PC-3 (cell line): ENCODE results near the gene ADGRL3. TPM values are rescaled to one million over a fixed set of nuclear protein-coding genes. Genes with fewer than 3 reads are reported as not detected.

Experiments
- ATAC-seq: fragments of 200-7000 bp; cut with Tn5 transposase; 2 replicates; pipeline ENCODE4 v1.9.1; 2020; ENCODE audit warnings: mild to moderate bottlenecking, moderate library complexity
- BruUV-seq: library from RNA; stranded (reverse); fragments of 400-500 nt; replicated peaks from 2 replicates; lab custom pipeline; 2021; lab: Mats Ljungman, UMichigan
- CTCF ChIA-PET: fragments of 300-600 bp; sonication (Branson Sonifier 250); formaldehyde crosslinking; loops from one replicate; lab custom pipeline; 2022; ENCODE audit warnings: antibody characterized with exemption; lab: Charles Lee
- POLR2A ChIA-PET: fragments of 300-600 bp; sonication (Branson Sonifier 250); formaldehyde crosslinking; loops from one replicate; lab custom pipeline; 2022; ENCODE audit warnings: antibody characterized with exemption; ENCODE audit not compliant: unreplicated experiment; lab: Charles Lee
- DNase-seq: peaks from one replicate; pipeline ENCODE4 v3.0.0-alpha.2; 2015
- H2AFZ ChIP-seq: fragments of 300-600 bp; sonication (generic); 2 replicates; pipeline ENCODE4 v1.6.0; 2016; ENCODE audit warnings: antibody characterized with exemption, low read length
- H3F3A ChIP-seq: fragments of 300-600 bp; sonication (generic); one replicate; pipeline ENCODE4 v1.6.0; 2017; ENCODE audit warnings: antibody characterized with exemption, low read length, control low read depth, mild to moderate bottlenecking; ENCODE audit not compliant: unreplicated experiment
- H3K27ac ChIP-seq: fragments of 300-600 bp; sonication (generic); 2 replicates; pipeline ENCODE4 v1.5.1; 2016; ENCODE audit warnings: mild to moderate bottlenecking, low read length
- H3K27me3 ChIP-seq: fragments of 300-600 bp; sonication (generic); 2 replicates; pipeline ENCODE4 v1.6.1; 2016; ENCODE audit warnings: low read length, mixed read lengths
- H3K36me3 ChIP-seq: fragments of 300-600 bp; sonication (generic); 2 replicates; pipeline ENCODE4 v1.6.1; 2016; ENCODE audit warnings: low read depth, mixed run types, low read length, mixed read lengths
- H3K4me1 ChIP-seq: fragments of 300-600 bp; sonication (generic); 2 replicates; pipeline ENCODE4 v1.5.1; 2016; ENCODE audit warnings: low read length; ENCODE audit not compliant: insufficient read depth
- H3K4me2 ChIP-seq: fragments of 300-600 bp; sonication (generic); 2 replicates; pipeline ENCODE4 v1.6.0; 2016; ENCODE audit warnings: low read length
- H3K4me3 ChIP-seq: fragments of 300-600 bp; sonication (generic); 2 replicates; pipeline ENCODE4 v1.5.1; 2016; ENCODE audit warnings: mild to moderate bottlenecking, low read length, mixed read lengths
- H3K79me2 ChIP-seq: fragments of 300-600 bp; sonication (generic); 2 replicates; pipeline ENCODE4 v1.6.1; 2017; ENCODE audit warnings: low read length, mixed read lengths
- H3K9ac ChIP-seq: fragments of 300-600 bp; sonication (generic); 2 replicates; pipeline ENCODE4 v1.6.0; 2016; ENCODE audit warnings: mild to moderate bottlenecking, low read length
- H3K9me2 ChIP-seq: fragments of 300-600 bp; sonication (generic); replicated peaks from 2 replicates; pipeline ENCODE4 v1.6.1; 2016; ENCODE audit warnings: mixed run types, low read length, mixed read lengths
- H3K9me3 ChIP-seq: fragments of 300-600 bp; sonication (generic); 2 replicates; pipeline ENCODE4 v1.6.1; 2016; ENCODE audit warnings: low read length, mixed read lengths
- H4K20me1 ChIP-seq: fragments of 300-600 bp; sonication (generic); 2 replicates; pipeline ENCODE4 v1.6.1; 2016; ENCODE audit warnings: low read length, mixed read lengths
- EZH2 ChIP-seq: fragments of 300-600 bp; sonication (generic); IDR thresholded peaks from one replicate; pipeline ENCODE4 v1.6.1; 2017; ENCODE audit warnings: antibody characterized with exemption, mild to moderate bottlenecking, low read length; ENCODE audit not compliant: unreplicated experiment
- EZH2phosphoT487 ChIP-seq: fragments of 300-600 bp; sonication (generic); IDR thresholded peaks from 2 replicates; pipeline ENCODE4 v1.6.1; 2018; ENCODE audit warnings: mild to moderate bottlenecking, antibody characterized with exemption, low read length, borderline replicate concordance
- intact Hi-C: fragments of 100-400 bp; cut with micrococcal nuclease; formaldehyde crosslinking; loops from 2 replicates; pipeline ENCODE4 v1.9.0; 2023
- total RNA-seq: library from RNA; depleted of rRNA; stranded (reverse); fragments of >200 nt; gene quantifications from 2 replicates; pipeline ENCODE4 v1.2.3, GENCODE V29; 2014
- TF ChIP-seq, protein P1 (sequence below): fragments of 300-600 bp; sonication (generic); conservative IDR thresholded peaks from 2 replicates; pipeline ENCODE4 v1.5.1; 2017; ENCODE audit warnings: antibody characterized with exemption, low read depth, mild to moderate bottlenecking, low read length

Gene ADGRL3
- total RNA-seq, 1 experiment from 2014 or later = 0.66 TPM

GRCh38 chr4:61373901-61374440 lies 173.8 kb downstream of the ADGRL3 start:
- H3K9me3 ChIP-seq = no peaks in the 10 kb centered on the region
- H3K9ac ChIP-seq = no peak overlapping the region
- POLR2A ChIA-PET = no interaction called here
- H3K4me1 ChIP-seq = peaks cover 24% of the 10 kb centered on the region
- no peak overlapping the region for H3K4me3 ChIP-seq
- TF ChIP-seq EZH2phosphoT487 (no peak), EZH2 (no peak)
- TF ChIP-seq, protein P1, sequence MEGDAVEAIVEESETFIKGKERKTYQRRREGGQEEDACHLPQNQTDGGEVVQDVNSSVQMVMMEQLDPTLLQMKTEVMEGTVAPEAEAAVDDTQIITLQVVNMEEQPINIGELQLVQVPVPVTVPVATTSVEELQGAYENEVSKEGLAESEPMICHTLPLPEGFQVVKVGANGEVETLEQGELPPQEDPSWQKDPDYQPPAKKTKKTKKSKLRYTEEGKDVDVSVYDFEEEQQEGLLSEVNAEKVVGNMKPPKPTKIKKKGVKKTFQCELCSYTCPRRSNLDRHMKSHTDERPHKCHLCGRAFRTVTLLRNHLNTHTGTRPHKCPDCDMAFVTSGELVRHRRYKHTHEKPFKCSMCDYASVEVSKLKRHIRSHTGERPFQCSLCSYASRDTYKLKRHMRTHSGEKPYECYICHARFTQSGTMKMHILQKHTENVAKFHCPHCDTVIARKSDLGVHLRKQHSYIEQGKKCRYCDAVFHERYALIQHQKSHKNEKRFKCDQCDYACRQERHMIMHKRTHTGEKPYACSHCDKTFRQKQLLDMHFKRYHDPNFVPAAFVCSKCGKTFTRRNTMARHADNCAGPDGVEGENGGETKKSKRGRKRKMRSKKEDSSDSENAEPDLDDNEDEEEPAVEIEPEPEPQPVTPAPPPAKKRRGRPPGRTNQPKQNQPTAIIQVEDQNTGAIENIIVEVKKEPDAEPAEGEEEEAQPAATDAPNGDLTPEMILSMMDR = no peak
- no peaks in the 10 kb centered on the region for H3K27me3 ChIP-seq
- CTCF ChIA-PET = no interaction called here
- no peaks in the 10 kb centered on the region for H3K36me3 ChIP-seq
- BruUV-seq = no TSS peak
- peaks cover 6% of the 10 kb centered on the region for H3F3A ChIP-seq
- DNase-seq (peak; percentile 81), ATAC-seq (peak; percentile 64)
- H3K4me2 ChIP-seq = peak overlapping the region; percentile 61
- intact Hi-C loops = loop anchor here (10.0 kb wide), 1 partner anchor 91 kb away; no protein-coding TSS in a partner anchor
- no peaks in the 10 kb centered on the region for H3K9me2 ChIP-seq
- H3K79me2 ChIP-seq = no peaks in the 10 kb centered on the region
- H3K27ac ChIP-seq = peak overlapping the region; percentile 7; the same call in 1 of the 2 replicates
- peak overlapping the region; percentile 1; the same call in 1 of the 2 replicates for H2AFZ ChIP-seq
- H4K20me1 ChIP-seq = no peaks in the 10 kb centered on the region

- Histone ChIP-seq H3K4me1 (peaks cover 24% of the 10 kb centered on the region), H3K4me2 (peak overlapping the region; percentile 61)
- POLR2A ChIA-PET = interaction anchor here (0.7 kb wide), 1 partner anchor 382 kb away, joined by 3 read pairs; no protein-coding TSS in a partner anchor
Observed at GRCh38 chr4:61374447-61374891, 174.3 kb downstream of the ADGRL3 start.

More at GRCh38 chr4:61374447-61374891, 174.3 kb downstream of the ADGRL3 start:
- Histone ChIP-seq H3K36me3 (no peaks in the 10 kb centered on the region), H3K9me3 (no peaks in the 10 kb centered on the region), H3K27ac (peak overlapping the region; percentile 7; the same call in 1 of the 2 replicates), H2AFZ (peak overlapping the region; percentile 1; the same call in 1 of the 2 replicates), H3K9ac (no peak overlapping the region), H4K20me1 (no peaks in the 10 kb centered on the region), H3K79me2 (no peaks in the 10 kb centered on the region), H3K4me3 (no peak overlapping the region), H3F3A (peaks cover 6% of the 10 kb centered on the region), H3K27me3 (no peaks in the 10 kb centered on the region), H3K9me2 (no peaks in the 10 kb centered on the region)
- intact Hi-C loops = loop anchor here (10.0 kb wide), 1 partner anchor 90 kb away; no protein-coding TSS in a partner anchor
- DNase-seq (peak; percentile 50), ATAC-seq (peak; percentile 22; the same call in 1 of the 2 replicates)
- no TSS peak for BruUV-seq
- CTCF ChIA-PET = interaction anchor here (0.6 kb wide), 1 partner anchor 148 kb away, joined by 3 read pairs; no protein-coding TSS in a partner anchor
- TF ChIP-seq EZH2phosphoT487 = no peak
- TF ChIP-seq, protein P1 = no peak
- no peak for TF ChIP-seq EZH2
